ENCODE measurements around the gene SEC22A. TPM values are rescaled to one million over a fixed set of nuclear protein-coding genes. Genes with fewer than 3 reads are reported as not detected.

The SEC22A gene
- total and polyA plus RNA-seq, 2 of the 13 experiments (the other 11 are each of a cell fraction or from before 2014, with no cell fraction given): 14.1 to 17.3 TPM

DNA sequence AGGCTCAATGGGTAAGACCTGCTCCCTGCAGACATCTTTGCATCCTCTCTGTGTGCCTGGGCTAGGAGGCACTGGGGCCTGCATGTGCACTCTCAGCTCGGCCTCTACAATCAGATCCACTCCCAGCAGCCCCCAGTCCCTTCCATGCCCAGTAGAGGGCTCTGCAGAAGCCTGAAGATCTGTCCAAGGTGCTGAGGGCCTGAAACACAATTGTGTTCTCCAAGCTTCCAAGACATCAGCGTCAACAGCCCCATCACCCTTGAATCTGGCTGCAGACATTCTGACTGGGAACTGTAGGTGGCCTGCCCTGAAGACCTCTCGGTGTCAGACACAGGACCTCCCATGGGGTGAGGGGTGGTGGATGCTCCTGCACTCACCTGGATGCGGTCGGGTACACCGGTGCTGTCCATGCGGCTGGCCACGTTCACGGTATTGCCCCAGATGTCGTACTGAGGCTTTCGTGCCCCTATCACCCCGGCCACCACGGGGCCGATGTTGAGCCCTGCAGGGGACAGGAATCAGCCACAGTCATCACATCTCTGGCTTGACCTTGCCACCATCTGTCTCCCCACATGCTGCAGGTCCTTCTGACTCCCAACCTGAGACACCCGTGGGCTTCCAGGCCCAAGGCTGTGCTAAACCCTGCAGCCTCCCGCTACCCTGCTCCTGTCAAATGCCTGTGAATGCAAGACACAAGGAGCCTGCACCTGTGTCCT is 84.7 kb downstream of the SEC22A start (continued):
- TF ChIP-seq, protein P1, sequence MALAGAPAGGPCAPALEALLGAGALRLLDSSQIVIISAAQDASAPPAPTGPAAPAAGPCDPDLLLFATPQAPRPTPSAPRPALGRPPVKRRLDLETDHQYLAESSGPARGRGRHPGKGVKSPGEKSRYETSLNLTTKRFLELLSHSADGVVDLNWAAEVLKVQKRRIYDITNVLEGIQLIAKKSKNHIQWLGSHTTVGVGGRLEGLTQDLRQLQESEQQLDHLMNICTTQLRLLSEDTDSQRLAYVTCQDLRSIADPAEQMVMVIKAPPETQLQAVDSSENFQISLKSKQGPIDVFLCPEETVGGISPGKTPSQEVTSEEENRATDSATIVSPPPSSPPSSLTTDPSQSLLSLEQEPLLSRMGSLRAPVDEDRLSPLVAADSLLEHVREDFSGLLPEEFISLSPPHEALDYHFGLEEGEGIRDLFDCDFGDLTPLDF (CRISPR knock-in tag; IDR thresholded peaks at IDR 0.05): 0 out of 2 replicates have a peak, but pooled peaks have one; percentile 45
- TF ChIP-seq ZNF367 (CRISPR knock-in tag; IDR thresholded peaks at IDR 0.05; ENCODE audit: borderline replicate concordance) (peak; percentile 46; the same call in 1 of the 2 replicates), ZNF616 (CRISPR knock-in tag; IDR thresholded peaks at IDR 0.05; ENCODE audit: low read depth) (peak; percentile 72; the same call in 1 of the 2 replicates), SETDB1 (CRISPR knock-in tag; IDR thresholded peaks at IDR 0.05; ENCODE audit: borderline replicate concordance) (no peak), ZNF329 (CRISPR knock-in tag; IDR thresholded peaks at IDR 0.05; ENCODE audit: low read depth) (no peak), MEIS2 (CRISPR knock-in tag; IDR thresholded peaks at IDR 0.05) (peak; percentile 80), FOXO1 (CRISPR knock-in tag; IDR thresholded peaks at IDR 0.05) (peak; percentile 76; the same call in 1 of the 2 replicates), ZNF883 (CRISPR knock-in tag; IDR thresholded peaks at IDR 0.05; ENCODE audit: not compliant biosample characterization) (peak; percentile 81)
- TF ChIP-seq, protein P2, sequence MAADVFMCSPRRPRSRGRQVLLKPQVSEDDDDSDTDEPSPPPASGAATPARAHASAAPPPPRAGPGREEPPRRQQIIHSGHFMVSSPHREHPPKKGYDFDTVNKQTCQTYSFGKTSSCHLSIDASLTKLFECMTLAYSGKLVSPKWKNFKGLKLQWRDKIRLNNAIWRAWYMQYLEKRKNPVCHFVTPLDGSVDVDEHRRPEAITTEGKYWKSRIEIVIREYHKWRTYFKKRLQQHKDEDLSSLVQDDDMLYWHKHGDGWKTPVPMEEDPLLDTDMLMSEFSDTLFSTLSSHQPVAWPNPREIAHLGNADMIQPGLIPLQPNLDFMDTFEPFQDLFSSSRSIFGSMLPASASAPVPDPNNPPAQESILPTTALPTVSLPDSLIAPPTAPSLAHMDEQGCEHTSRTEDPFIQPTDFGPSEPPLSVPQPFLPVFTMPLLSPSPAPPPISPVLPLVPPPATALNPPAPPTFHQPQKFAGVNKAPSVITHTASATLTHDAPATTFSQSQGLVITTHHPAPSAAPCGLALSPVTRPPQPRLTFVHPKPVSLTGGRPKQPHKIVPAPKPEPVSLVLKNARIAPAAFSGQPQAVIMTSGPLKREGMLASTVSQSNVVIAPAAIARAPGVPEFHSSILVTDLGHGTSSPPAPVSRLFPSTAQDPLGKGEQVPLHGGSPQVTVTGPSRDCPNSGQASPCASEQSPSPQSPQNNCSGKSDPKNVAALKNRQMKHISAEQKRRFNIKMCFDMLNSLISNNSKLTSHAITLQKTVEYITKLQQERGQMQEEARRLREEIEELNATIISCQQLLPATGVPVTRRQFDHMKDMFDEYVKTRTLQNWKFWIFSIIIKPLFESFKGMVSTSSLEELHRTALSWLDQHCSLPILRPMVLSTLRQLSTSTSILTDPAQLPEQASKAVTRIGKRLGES (CRISPR knock-in tag; IDR thresholded peaks at IDR 0.05; ENCODE audit: borderline replicate concordance): peak; percentile 93
- TF ChIP-seq, protein P3, sequence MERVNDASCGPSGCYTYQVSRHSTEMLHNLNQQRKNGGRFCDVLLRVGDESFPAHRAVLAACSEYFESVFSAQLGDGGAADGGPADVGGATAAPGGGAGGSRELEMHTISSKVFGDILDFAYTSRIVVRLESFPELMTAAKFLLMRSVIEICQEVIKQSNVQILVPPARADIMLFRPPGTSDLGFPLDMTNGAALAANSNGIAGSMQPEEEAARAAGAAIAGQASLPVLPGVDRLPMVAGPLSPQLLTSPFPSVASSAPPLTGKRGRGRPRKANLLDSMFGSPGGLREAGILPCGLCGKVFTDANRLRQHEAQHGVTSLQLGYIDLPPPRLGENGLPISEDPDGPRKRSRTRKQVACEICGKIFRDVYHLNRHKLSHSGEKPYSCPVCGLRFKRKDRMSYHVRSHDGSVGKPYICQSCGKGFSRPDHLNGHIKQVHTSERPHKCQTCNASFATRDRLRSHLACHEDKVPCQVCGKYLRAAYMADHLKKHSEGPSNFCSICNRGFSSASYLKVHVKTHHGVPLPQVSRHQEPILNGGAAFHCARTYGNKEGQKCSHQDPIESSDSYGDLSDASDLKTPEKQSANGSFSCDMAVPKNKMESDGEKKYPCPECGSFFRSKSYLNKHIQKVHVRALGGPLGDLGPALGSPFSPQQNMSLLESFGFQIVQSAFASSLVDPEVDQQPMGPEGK (CRISPR knock-in tag; IDR thresholded peaks at IDR 0.05): peak; percentile 72
- TF ChIP-seq, protein P4, sequence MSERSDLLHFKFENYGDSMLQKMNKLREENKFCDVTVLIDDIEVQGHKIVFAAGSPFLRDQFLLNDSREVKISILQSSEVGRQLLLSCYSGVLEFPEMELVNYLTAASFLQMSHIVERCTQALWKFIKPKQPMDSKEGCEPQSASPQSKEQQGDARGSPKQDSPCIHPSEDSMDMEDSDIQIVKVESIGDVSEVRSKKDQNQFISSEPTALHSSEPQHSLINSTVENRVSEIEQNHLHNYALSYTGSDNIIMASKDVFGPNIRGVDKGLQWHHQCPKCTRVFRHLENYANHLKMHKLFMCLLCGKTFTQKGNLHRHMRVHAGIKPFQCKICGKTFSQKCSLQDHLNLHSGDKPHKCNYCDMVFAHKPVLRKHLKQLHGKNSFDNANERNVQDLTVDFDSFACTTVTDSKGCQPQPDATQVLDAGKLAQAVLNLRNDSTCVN (CRISPR knock-in tag; IDR thresholded peaks at IDR 0.05; ENCODE audit: borderline replicate concordance): peak; percentile 86; the same call in 1 of the 2 replicates
